GM18519 (cell line): ENCODE measurements around the gene GNG13.
"Not testable (repeated sequence)": the region's sequence is repeated elsewhere in the genome, so short reads cannot be mapped to it uniquely, and the experiment has no call there.

Experiments
- ATAC-seq: cut with Tn5 transposase; IDR thresholded peaks from one replicate; pipeline ENCODE4 v1.9.1; 2021; ENCODE audit warnings: mild to moderate bottlenecking, moderate library complexity; ENCODE audit not compliant: unreplicated experiment, low FRiP score

The GNG13 gene

GRCh38 chr16:832652-833336 is 32.3 kb upstream of the GNG13 start:
- no peak for ATAC-seq

GRCh38 chr16:831571-832413 is 31.3 kb upstream of the GNG13 start:
- no peak for ATAC-seq

- no peak for ATAC-seq
Observed at GRCh38 chr16:830871-831570, 30.5 kb upstream of the GNG13 start.

GRCh38 chr16:830107-830870 is 29.8 kb upstream of the GNG13 start:
- ATAC-seq = no peak

GRCh38 chr16:828891-829290 is 28.4 kb upstream of the GNG13 start:
- no peak for ATAC-seq

- ATAC-seq = no peak
Observed at GRCh38 chr16:827513-827912, 27.0 kb upstream of the GNG13 start.

GRCh38 chr16:825341-826061 is 25.0 kb upstream of the GNG13 start:
- no peak for ATAC-seq

GRCh38 chr16:824601-825000 is 24.1 kb upstream of the GNG13 start:
- no peak for ATAC-seq

- ATAC-seq = no peak
Observed at GRCh38 chr16:824194-824593, 23.7 kb upstream of the GNG13 start.

- ATAC-seq = no peak
Observed at GRCh38 chr16:822909-823297, 22.4 kb upstream of the GNG13 start.

- ATAC-seq = no peak
Observed at GRCh38 chr16:822174-822908, 21.8 kb upstream of the GNG13 start.

GRCh38 chr16:821751-822150 is 21.2 kb upstream of the GNG13 start:
- no peak for ATAC-seq

- no peak for ATAC-seq
Observed at GRCh38 chr16:820748-821147, 20.2 kb upstream of the GNG13 start.

- ATAC-seq = not testable (repeated sequence)
Observed at GRCh38 chr16:820044-820408, 19.5 kb upstream of the GNG13 start.

- ATAC-seq = no peak
Observed at GRCh38 chr16:819336-820043, 19.0 kb upstream of the GNG13 start.

GRCh38 chr16:818592-818991 is 18.1 kb upstream of the GNG13 start:
- ATAC-seq = no peak

- ATAC-seq = no peak
Observed at GRCh38 chr16:818132-818531, 17.6 kb upstream of the GNG13 start.

GRCh38 chr16:817001-817906 is 16.7 kb upstream of the GNG13 start:
- ATAC-seq = no peak
